ENCODE data around the gene SUZ12.
"Not testable (repeated sequence)": the region's sequence is repeated elsewhere in the genome, so short reads cannot be mapped to it uniquely, and the experiment has no call there.

DNA sequence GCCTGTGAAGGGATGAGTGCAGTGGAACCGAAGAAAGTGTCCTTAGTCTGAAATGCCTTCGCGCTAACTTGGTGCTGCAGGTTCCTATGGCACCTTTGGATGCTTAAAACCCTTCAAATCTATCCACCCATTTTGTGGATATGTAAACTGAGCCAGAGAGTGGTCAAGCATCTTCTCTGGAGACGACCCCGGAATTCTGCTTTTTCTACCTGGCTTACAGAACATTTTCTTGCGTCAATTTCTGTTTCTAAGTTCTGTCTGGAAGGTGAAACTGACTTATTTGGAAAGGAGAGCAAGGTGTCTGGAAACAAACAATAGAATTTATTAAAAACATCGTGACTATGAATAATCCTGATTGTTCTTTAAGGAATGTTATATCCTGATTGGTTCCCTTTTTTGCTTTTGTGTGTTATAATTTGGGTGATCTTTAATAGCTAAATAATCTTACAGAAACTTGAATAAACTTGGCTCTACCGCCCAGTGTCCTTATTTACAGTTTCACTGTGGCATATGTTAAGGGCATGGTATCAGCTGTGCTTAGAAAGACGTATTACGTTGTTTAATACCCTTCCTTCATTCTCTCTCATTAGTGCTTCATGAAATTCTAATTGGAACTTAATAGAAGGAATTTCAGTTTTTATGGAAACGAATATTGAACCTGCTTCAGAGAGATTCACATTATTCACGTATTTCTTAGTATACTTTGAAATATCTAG, 1.3 kb downstream of the SUZ12 start:
- TF ChIP-seq, protein P1, sequence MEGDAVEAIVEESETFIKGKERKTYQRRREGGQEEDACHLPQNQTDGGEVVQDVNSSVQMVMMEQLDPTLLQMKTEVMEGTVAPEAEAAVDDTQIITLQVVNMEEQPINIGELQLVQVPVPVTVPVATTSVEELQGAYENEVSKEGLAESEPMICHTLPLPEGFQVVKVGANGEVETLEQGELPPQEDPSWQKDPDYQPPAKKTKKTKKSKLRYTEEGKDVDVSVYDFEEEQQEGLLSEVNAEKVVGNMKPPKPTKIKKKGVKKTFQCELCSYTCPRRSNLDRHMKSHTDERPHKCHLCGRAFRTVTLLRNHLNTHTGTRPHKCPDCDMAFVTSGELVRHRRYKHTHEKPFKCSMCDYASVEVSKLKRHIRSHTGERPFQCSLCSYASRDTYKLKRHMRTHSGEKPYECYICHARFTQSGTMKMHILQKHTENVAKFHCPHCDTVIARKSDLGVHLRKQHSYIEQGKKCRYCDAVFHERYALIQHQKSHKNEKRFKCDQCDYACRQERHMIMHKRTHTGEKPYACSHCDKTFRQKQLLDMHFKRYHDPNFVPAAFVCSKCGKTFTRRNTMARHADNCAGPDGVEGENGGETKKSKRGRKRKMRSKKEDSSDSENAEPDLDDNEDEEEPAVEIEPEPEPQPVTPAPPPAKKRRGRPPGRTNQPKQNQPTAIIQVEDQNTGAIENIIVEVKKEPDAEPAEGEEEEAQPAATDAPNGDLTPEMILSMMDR (IDR thresholded peaks at IDR 0.05; ENCODE audit: insufficient read depth, low read length, poor library complexity, severe bottlenecking) = not testable (repeated sequence)
- TF ChIP-seq EZH2phosphoT487 (conservative IDR thresholded peaks at IDR 0.05; ENCODE audit: low read length) = not testable (repeated sequence)

Measured in SU-DHL-6 (cell line).